Left renal pelvis (tissue), 4 donors: Measurements from ENCODE around the gene DIS3L2. TPM values are rescaled to one million over a fixed set of nuclear protein-coding genes. Genes with fewer than 3 reads are reported as not detected.
"Not testable (repeated sequence)": the region's sequence is repeated elsewhere in the genome, so short reads cannot be mapped to it uniquely, and the experiment has no call there.

Experiments used
- DNase-seq, 4 donors: peaks; one replicate each; pipeline ENCODE4 v3.0.0-alpha.2; 2013; ENCODE audit warnings: low read depth in 4 of 4, low spot score in 3 of 4
- polyA plus RNA-seq, 4 donors: library from polyadenylated mRNA; unstranded; fragments of 120-200 nt; gene quantifications; one replicate each; pipeline ENCODE4 v1.2.1, GENCODE V29; 2013; ENCODE audit not compliant: insufficient read length in 4 of 4

Gene DIS3L2
- polyA plus RNA-seq, 4 donors = 26.5 to 42.7 (median 33.0) TPM

DNA sequence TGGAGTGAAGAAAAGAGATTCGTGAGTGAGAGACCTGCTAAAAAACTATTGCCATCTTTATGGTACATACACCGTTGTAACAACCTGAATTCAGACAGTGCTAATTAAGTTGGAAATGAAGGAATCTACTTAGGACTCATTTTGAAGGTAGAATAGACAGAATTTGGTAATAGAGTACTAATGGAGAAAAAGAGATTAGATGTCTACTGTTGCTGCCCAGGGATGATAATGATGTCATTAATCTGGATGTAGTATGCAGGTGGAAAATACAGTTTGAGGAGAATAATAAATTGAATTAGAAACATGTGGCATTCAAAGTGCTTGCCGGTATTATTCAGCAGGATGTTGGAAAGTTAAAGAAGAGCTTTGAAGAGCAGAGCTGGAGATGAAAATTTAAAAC lies 44.7 kb downstream of the DIS3L2 start:
- DNase-seq = no peak

DNA sequence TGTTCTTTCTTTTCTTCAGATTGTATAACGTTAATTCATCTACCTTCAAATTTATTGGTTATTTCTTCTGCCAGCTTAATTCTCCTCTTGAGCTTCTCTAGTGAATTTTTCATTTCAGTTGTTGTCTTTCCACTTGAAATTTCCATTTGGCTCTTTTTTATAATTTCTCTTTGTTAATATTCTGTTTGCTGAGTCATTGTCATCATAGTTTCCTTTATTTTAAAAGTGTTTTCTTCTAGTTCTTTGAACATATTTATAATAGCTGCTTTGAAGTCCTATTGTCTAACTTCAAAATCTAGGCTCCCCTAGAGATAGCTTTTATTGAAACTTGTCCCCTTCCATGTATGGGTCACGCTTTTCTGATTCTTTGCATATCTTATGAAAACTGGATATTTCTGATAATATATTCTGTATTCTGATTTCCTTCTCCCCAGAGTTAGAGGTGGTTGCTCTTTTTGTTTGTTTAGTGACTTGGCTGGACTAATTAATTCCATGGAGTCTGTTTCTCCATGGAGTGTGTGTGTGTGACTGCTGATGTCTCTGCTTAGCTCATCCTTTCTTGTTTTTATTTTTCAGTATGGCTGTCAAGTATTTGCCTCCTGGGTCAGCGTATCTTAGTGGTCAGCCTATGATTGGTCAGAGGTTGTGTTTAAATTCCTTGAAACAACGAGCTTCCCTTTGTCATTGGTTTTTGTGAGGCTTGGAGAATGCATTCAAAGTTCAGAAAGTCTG lies 47.6 kb downstream of the DIS3L2 start:
- no peak for DNase-seq

DNA sequence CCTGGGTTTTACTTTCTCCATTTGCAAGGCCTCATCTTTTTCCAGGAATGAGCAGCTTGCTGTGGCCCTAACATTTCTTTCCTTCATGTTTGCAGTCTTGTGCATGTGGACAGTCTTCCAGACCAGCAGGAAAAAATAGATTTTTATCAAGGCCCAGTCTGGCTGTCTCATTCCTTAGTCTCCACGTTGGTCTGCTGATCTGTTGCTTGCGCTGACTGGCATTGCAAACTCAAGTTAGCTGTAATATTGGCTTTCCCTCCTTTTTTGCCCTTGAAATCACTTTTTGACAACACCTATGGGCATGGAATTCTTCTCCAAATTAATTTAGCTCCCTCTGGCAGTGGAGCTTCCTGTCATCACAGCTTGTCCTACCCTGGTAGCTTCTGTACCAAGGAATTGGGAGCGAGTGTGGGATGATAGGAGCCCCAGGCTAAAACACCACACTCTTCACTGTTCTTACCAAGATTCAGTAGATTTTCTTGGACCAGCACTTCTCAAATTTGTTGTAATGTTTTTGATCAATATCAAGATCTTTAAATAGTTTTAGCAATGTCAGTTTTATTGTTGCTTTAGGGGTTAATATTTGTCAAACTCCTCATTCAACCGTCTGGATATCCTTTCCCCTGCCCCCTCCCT lies 48.2 kb downstream of the DIS3L2 start:
- no peak for DNase-seq

DNA sequence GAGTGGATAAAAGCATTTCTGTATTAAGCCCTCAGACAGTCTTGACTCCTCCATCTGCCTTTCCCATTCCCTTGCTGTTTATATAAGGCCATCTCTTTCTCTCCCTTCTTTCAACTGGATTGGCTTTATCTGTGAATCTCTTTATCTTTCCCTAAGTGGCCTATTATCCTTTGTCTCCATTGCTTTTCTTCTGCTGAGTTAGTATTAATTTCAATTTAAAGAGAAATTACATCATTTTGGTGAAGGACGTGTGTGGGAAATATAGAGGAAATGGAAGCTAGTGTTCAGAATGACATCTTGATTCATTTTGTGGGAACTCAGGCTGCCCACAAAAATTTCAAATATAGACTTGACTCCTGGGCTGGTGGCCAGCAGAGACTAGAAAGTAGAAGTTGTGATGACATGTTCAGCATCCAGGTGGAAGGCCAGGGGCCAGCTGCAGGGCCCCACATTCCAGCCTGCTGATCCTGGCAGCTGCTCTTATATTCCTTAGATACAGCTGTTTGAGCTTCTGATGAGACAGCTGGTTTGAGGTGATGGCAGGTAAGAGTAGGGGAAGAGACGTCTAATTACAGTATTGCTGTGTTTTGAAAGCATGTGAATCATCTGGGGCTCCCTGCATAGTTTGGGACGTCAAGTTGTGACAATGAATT lies 52.3 kb downstream of the DIS3L2 start:
- no peak for DNase-seq

DNA sequence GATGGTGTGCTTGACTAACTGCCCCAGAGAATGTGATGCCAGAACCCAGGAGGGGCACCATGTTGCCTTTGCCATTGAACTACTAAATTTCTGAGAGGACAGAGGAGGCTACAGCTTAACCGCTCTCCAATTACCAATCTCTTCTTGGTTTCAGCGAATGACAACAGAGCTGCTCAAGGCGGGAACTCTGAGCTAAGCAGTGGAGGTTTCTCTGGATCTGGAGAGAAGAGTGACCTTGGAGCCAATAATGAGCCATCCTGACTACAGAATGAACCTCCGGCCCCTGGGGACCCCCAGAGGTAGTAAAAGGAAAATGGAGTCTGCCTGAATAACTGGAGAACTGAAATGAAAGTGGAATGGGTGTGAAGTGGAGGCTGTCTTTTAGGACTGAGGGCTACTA lies 53.2 kb downstream of the DIS3L2 start:
- no peak for DNase-seq

DNA sequence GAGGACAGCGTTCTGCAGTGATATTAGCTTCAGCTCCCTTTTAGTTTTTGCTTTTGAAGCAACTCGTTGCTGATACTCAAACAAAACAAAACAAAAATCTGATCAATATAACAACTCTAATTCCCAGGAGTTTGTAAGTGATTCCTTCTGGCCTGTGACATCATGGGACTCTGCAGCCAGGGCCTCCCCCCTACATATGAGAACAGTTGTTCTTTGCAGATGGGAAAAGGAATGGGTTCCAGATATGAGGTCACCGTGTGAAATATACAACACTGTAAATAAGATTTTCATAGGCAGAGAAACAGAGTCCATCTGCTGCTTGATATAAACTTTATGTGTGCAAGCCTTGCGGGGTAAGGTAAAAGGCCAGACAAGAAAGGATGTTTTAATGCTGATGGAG lies 56.7 kb downstream of the DIS3L2 start:
- no peak for DNase-seq

DNA sequence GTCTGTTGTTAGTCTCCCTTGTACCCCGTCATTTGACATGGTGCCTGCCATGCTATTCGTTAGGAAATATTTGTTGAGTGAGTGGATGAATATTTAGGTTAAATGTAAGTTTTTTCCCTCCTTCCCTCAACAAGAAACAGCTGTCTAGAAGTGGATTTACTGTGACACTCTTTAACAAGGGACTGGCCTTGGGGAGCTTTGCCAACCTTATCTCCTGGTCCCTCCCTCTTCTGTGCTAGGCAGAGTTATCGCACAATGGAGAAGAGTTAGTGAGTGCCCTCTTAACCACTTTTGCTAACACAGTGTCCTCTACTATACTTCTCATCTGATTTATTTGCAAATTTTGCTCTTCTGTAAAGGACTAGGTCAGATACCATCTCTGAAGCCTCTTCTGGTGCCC lies 61.2 kb downstream of the DIS3L2 start:
- DNase-seq = no peak

DNA sequence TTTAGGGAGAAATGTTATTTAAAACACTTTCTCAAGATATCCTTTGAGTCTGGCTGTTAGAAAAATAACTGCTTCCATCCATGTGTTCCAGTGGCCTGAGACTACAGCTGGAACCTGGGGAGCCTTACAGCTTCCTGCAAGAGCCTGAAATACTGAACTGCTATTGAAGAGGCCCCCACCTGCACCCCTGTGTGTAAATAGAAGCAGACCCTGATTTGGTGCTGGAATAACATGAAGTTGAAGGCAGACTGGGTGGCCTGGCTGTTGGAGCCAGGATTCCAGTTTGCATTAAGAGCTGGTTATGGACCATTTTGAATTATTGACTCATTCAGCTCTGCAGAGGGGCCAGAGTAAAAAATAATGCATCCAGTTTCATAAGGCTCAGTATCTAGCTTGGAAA lies 61.9 kb downstream of the DIS3L2 start:
- DNase-seq = no peak

DNA sequence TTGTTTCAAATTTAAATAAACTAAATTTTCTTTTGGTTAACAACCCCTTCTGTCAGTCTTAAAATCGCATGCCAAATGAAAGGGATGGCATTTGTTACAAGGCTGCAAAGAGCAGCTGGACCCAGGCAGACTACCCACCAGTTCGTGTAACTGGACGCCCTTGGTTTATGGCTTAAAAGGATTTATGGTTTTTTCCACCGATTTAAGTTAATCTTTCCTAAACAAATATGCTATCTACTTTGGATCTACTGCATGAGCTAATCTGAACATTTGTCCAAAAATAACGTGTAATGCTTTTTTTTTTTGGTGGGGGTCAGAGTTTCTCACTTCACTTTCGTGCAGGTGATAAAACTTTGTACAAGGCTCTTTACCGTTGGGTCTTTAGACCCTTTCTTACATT lies 62.9 kb downstream of the DIS3L2 start:
- peak in 1 of 4 donors; percentile 19 for DNase-seq

DNA sequence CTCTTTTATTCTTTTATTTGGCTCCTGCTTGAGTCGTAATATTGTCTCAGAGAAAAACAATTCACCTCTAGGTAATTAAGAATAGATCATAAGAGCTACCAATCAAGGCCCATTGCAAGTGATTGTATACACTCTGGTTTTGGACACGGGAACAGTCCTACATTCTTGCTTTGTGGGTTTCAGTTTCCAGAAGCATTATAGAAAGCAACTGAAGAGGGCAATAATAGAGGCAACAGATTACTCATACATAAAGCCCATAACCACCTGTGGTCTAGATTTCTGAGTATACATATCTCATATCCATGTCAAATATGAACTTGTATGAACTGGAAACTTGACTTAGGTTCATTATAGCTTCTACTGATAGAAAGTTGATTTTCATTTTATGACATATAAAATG lies 65.4 kb downstream of the DIS3L2 start:
- no peak for DNase-seq

DNA sequence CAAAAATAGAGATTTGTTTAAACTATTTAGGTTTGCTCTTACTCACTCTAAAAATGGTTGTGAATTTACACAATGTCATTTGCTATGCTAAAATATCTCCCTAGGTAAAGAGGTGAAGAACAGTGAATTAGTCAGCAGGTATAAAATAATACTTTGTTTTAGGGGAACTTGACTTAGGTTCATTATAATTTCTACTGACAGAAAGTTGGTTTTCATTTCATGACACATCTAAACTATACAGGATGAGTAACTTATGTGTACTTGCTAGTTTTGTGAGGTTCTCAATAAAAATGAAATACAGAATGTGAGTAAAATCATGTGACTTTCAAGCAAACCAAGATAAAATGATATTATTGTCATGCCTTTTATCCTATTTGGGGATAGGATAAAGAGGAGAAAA lies 66.0 kb downstream of the DIS3L2 start:
- no peak for DNase-seq

DNA sequence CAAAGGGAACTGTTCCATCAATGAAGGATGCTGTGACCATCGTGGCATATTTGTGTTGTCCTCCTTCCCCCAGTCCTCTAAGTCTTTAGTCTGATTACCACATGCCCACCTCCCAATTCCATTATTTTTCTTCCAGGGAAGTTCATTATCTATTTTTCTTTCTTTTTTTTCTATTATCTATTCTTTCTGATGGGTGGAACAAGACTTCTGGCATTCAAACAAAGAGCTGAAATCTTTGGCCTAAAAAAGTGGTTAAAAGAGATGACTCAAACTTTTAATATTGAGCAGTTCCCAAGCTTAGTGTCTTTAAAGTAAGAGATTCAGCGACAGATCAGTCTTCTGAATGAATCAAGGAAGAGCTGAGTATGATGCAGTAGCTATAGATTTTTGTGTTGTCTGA lies 66.6 kb downstream of the DIS3L2 start:
- DNase-seq = no peak

DNA sequence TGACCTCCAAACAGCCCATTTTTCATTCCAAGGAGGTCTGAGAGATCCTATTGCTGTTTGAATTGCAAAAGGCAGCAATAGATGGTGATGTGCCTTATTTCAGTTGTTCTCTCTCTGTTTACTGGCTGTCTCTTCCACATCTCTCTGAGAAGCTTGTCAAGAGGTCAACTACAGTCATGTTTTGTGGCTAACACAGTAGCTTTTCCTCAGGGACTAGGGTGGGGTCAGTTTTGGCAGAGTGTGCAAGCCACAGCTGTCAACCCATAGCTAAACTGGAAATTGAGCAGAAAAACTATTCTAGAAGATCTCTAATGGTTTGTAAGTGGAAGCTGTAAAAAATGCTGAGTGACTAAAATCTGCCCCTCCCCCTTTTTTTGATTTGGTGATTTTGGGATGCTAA lies 67.1 kb downstream of the DIS3L2 start:
- DNase-seq = no peak

DNA sequence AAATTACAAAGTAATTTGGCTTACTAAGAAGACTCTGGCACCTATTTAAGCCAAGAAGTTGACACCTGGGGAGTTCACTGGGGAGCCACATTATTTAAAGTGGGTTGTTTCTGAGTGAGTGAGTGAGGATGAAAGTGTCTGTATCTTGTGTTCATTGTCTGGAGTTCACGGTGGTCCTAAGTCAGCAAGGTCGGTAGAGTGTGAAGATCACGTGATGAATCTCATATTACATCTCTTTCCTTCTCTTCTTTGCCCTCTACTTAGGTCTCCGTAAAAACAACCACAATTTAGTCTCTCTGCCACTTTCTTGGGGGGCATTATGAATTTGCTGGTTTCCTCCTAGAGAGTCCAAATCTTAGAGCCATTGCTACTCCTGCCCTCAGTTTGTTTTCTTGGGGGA lies 67.8 kb downstream of the DIS3L2 start:
- peak in 1 of 4 donors; percentile 25 for DNase-seq

DNA sequence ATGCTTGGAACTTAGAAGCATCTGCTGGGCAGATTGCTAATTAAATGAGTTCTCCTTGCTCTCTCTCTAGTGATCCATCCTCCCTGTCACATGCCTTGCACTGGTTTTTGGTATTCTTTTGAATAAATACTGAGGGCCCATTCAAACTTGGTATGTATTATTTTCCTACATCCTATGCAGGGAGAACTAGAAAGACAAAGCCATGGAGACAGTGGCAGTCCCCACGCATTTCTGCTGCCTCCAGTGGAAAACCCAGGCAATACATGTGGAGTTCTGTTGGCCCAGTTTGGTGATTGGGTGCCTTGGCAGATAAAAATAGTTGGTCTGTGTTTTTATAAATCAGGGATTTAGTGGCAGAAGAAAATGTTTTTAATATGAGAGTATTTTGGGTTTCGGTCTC lies 68.7 kb downstream of the DIS3L2 start:
- DNase-seq = no peak

DNA sequence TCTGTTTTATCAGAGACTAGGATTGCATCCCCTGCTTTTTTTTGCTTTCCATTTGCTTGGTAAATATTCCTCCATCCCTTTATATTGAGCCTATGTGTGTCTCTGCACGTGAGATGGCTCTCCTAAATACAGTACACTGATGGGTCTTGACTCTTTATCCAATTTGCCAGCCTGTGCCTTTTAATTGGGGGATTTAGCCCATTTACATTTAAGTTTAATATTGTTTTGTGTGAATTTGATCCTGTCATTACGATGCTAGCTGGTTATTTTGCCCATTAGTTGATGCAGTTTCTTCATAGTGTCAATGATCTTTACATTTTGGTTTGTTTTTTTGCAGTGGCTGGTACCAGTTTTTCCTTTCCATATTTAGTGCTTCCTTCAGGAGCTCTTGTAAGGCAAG lies 73.8 kb downstream of the DIS3L2 start:
- not testable (repeated sequence) for DNase-seq

DNA sequence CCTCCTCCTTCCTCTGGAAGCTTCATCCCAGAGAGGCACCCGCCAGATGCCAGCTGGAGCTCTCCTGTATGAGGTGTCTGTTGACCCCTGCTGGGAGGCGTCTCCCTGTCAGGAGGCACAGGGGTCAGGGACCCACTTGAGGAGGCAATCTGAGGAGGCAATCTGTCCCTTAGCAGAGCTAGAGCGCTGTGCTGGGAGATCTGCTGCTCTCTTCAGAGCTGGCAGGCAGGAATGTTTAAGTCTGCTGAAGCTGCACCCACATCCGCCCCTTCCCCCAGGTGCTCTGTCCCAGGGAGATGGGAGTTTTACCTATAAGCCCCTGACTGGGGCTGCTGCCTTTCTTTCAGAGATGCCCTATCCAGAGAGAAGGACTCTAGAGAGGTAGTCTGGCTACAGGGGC lies 75.4 kb downstream of the DIS3L2 start:
- not testable (repeated sequence) for DNase-seq

DNA sequence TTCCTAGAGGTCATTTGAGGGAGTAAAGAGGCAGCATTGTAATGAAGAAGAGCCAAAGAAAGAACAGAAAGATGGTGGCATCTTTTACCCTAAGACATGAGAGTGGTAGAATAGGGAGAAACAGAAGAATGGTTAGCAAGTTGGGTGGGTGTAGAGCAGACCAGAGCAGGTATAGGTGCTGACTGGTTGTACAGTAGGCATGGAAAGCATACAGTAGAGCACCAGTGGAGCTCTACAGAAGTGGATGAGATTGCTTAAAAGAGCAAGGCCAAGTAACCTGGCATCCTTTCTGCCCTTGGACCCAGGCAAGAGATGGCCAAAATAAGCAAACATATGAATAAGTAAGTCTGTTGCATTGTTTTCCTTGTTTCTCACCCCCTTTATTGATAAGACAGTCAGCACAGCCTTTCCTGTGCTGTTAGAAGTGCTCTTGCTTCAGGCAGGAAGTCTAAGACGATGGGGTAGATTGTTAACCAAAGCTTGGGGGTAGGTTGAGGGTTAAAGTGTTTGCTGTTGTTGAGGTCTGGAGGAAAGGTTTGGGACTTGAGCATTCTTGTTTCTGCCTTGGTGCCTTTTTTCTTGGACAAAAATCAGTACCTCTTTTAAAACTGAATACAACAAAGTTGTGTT lies 76.9 kb downstream of the DIS3L2 start:
- no peak for DNase-seq

DNA sequence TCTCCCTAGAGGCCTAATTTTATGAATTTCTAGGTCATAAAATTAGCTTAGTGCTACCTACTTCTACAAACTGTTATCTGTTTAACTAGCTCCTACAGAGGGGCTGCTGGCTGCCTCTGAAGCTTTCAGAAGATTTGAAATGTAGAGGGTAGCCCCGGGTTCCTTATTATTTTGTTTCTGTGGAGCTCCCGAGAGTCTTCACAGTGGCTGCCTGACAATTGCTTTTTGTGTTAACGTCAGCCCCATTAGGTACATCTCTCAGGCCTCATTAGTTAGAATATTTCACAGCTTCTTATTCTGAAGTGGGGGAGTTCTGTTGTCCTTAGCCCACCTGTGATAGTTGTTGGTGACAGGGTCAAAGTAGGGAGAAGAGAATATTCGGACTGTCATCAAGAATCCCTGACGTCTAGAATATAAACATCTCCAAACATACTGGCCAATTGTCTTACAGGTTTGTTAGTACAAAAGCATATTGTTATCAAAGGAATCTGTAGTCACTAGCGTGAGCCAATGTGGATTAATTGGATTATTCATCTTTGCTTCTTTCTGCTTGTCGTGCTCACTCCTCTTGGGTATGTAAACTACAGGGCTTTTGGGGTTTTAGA lies 77.5 kb downstream of the DIS3L2 start:
- DNase-seq = no peak

DNA sequence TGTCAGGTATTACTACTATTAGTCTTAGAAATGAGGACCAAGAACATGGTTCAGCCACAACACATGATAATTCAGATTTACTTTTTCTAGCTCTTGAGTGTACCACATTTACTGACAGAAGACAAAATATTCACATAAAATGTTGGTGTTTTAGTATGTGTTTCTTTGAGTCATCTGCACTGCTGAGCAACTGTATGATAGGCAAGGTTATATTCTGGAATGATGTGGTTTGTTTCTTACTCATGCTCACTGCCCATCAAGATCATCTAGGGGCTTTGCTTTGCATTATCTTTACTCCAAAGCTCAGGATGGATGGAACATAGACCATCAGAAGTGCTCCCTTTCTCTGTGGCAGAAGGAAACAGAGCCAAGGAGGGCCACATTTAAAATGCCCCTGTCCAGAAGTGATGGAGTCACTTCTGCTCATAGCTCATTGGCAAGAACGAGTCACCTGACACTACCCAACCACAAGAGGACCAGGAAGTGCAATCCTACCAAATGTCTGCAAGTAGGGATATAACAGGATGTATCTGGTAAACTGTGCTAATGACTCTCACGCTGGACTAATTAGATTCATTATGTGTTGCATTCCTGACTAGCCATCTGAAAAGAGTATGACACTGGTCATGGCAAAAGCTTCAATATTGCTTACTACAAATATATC lies 81.5 kb downstream of the DIS3L2 start:
- no peak for DNase-seq

DNA sequence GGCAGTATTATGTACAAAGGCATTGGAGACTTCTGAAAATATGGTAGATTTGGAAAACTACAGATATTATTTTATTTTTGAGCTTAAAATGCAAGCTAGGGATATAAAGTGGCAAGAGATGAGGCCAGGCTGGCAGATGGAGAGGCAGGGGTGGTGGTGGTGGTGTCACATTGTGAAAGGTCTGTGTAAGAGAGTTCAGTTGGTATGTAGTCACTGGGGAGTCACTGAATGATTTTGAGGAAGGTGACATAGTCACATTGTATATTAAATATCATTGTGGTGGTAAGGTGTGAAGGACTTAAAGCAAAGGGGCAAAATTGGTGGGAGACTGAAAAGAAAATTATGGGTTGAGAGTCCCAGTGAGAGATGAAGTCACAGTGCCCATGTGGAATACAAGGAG lies 82.5 kb downstream of the DIS3L2 start:
- DNase-seq = no peak
